ENCODE measurements around the gene RPN1. TPM values are rescaled to one million over a fixed set of nuclear protein-coding genes. Genes with fewer than 3 reads are reported as not detected.

The RPN1 gene
- total and polyA plus RNA-seq, 2 of the 8 experiments (the other 6 are each of a cell fraction or from before 2014, with no cell fraction given) = 165 to 211 TPM

DNA sequence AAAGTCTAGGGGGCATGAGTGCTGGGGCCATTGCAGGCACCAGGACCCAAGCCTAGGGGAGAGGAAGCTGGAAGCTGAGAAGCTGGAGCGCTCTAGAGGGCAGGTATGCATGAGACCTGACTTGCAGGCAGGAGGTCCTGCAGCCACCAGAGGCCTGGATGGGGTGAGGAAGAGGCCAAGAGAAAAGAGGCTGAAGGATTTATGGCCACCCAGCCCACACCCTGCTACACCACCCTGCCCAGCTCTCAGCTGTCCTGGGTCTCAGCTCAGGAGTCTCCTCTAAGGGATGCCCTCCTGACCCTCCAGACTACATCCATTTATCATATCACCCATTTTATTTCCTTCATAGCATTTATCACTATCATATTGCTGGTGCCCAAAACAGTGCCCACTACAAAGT is 36.5 kb downstream of the RPN1 start:
- Histone ChIP-seq H2AFZ (ENCODE audit: low read length) (no peak overlapping the region), H4K20me1 (replicated peaks in 1 of 2; ENCODE audit: control insufficient read depth in 1 of 2, insufficient read depth in 2 of 2, low read length in 2 of 2) (peaks cover 1 to 12% of the 10 kb centered on the region in 2 experiments), H3K56ac (replicated peaks; ENCODE audit: insufficient read length, low read depth, low read length) (no peak overlapping the region), H4K5ac (ENCODE audit: insufficient read length, low read depth, low read length) (no peak overlapping the region), H3K9ac (replicated peaks in 1 of 4; ENCODE audit: extremely low read depth in 1 of 4, low read depth in 3 of 4, low read length in 3 of 4) (no peak overlapping the region), H2BK20ac (ENCODE audit: low read length) (no peak overlapping the region), H3K18ac (ENCODE audit: extremely low read depth, low read length) (no peak overlapping the region), H3K27me3 (replicated peaks in 1 of 4; ENCODE audit: control insufficient read depth in 3 of 4, extremely low read depth in 1 of 4, insufficient read depth in 3 of 4, low read length in 3 of 4) (no peaks in the 10 kb centered on the region), H4K8ac (ENCODE audit: extremely low read depth, insufficient read depth, low read length) (no peak overlapping the region), H3K23ac (ENCODE audit: insufficient read length) (no peak overlapping the region), H2BK120ac (replicated peaks; ENCODE audit: low read depth, low read length) (no peak overlapping the region), H3K14ac (ENCODE audit: insufficient read length) (no peak overlapping the region), H3K27ac (ENCODE audit: low read depth, low read length) (no peak overlapping the region), H3K36me3 (ENCODE audit: control insufficient read depth in 2 of 4, insufficient read depth in 4 of 4, low read length in 3 of 4) (peaks cover 0 to 1% (median under 1%) of the 10 kb centered on the region in 4 experiments; a peak in 2 of 8 replicates), H2BK15ac (ENCODE audit: low read length) (no peak overlapping the region), H2BK5ac (ENCODE audit: low read depth, low read length) (no peak overlapping the region), H3K23me2 (ENCODE audit: low read depth, low read length) (peaks cover 12% of the 10 kb centered on the region), H2BK12ac (ENCODE audit: low read depth, low read length) (no peak overlapping the region), H3K9me3 (ENCODE audit: insufficient read depth in 2 of 2, low read depth in 1 of 2, low read length in 1 of 2) (no peaks in the 10 kb centered on the region), H3K79me1 (ENCODE audit: low read depth, low read length) (peaks cover 7% of the 10 kb centered on the region), H3K4me2 (ENCODE audit: insufficient read depth in 1 of 2, low read depth in 2 of 2, low read length in 2 of 2) (no peak overlapping the region), H3K4me1 (replicated peaks in 1 of 4; ENCODE audit: control insufficient read depth in 3 of 4, insufficient read depth in 4 of 4, low read length in 3 of 4) (peaks cover 0 to 7% (median 5%) of the 10 kb centered on the region in 4 experiments; a peak in 6 of 7 replicates), H3K4ac (replicated peaks; ENCODE audit: insufficient read length, low read depth, low read length) (no peak overlapping the region), H3K4me3 (ENCODE audit: extremely low read depth in 1 of 4, insufficient read depth in 2 of 4, low read depth in 3 of 4, low read length in 4 of 4) (no peak overlapping the region), H4K91ac (replicated peaks; ENCODE audit: insufficient read length, low read length) (no peak overlapping the region), H3K79me2 (ENCODE audit: control insufficient read depth in 1 of 2, insufficient read depth in 2 of 2, low read length in 2 of 2) (0 out of 4 replicates have a peak, but pooled peaks cover 0 to 2% of the 10 kb centered on the region in 2 experiments), H2AK5ac (ENCODE audit: low read depth, low read length) (no peak overlapping the region)
- POLR2A ChIA-PET (ENCODE audit: partially characterized antibody) = no interaction called here
- 85% methylated on average over 1 of the region's 1 CpG; no CpG with 5 or more reads in 1 of the 2 experiments for WGBS, 2 experiments (ENCODE audit: extremely low coverage in 1 of 2, insufficient coverage in 1 of 2, insufficient read length in 1 of 2, insufficient replicate concordance in 2 of 2, low coverage in 1 of 2, low lambda C conversion rate in 2 of 2, missing lambda C conversion rate in 1 of 2)
- CTCF ChIA-PET (ENCODE audit: partially characterized antibody) = interaction anchor here (0.9 to 2.0 kb wide), 5 partner anchors 16 to 111 kb away, joined by 3 to 8 read pairs (median 3); no protein-coding TSS in a partner anchor
- FAIRE-seq (no peak), DNase-seq (ENCODE audit: low read depth in 1 of 2, low spot score in 2 of 2) (no peak)
- TF ChIP-seq KDM5A (IDR thresholded peaks at IDR 0.05; ENCODE audit: low read length) (no peak), YY1 (IDR thresholded peaks at IDR 0.05; ENCODE audit: low read depth, low read length) (no peak), TAF7 (optimal IDR thresholded peaks at IDR 0.05; ENCODE audit: borderline replicate concordance, low read depth, low read length) (no peak)
